Keratinocyte (primary cell): ENCODE results near the gene RASA3. TPM values are rescaled to one million over a fixed set of nuclear protein-coding genes. Genes with fewer than 3 reads are reported as not detected.

Source experiments
- DNase-seq: peaks from one replicate; pipeline ENCODE4 v3.0.0-alpha.2; 2011; ENCODE audit warnings: low read depth, missing footprints, low spot score
- FAIRE-seq: peaks from 2 replicates; lab custom pipeline; 2011; peaks lifted over from hg19 to GRCh38; lab: Jason Lieb, UNC
- H2AFZ ChIP-seq: 2 replicates; pipeline ENCODE4 v1.6.0; 2012; ENCODE audit warnings: low read length, control low read depth, inconsistent platforms; ENCODE audit not compliant: control insufficient read depth
- H3K27ac ChIP-seq: 2 replicates; pipeline ENCODE4 v1.5.1; 2011; ENCODE audit warnings: low read length; ENCODE audit not compliant: control insufficient read depth, insufficient read depth
- H3K27me3 ChIP-seq: 3 replicates; pipeline ENCODE4 v1.6.0; 2011; ENCODE audit warnings: low read length; ENCODE audit not compliant: control insufficient read depth, insufficient read depth; ENCODE audit errors: extremely low read depth
- H3K36me3 ChIP-seq, 2 experiments: 2 replicates in 1 of 2; 3 replicates in 1 of 2; pipeline ENCODE4 v1.5.1; 2011; ENCODE audit warnings: low read length in 2 of 2, mild to moderate bottlenecking in 1 of 2; ENCODE audit not compliant: control insufficient read depth in 2 of 2, insufficient read depth in 2 of 2; ENCODE audit errors: extremely low read depth in 1 of 2
- H3K4me1 ChIP-seq: 3 replicates; pipeline ENCODE4 v1.5.1; 2011; ENCODE audit warnings: low read length; ENCODE audit not compliant: control insufficient read depth, insufficient read depth; ENCODE audit errors: extremely low read depth
- H3K4me2 ChIP-seq: 3 replicates; pipeline ENCODE4 v1.6.0; 2011; ENCODE audit warnings: low read depth, low read length; ENCODE audit not compliant: control insufficient read depth, insufficient read depth; ENCODE audit errors: extremely low read depth
- H3K4me3 ChIP-seq, 3 experiments: fragments of 200-600 bp in 1 of 3; sonication (generic) in 1 of 3; 2 replicates in 2 of 3; 3 replicates in 1 of 3; pipeline ENCODE4 v1.5.1; 2011 to 2016; ENCODE audit warnings: low read length in 3 of 3, mild to moderate bottlenecking in 3 of 3, control low read depth in 2 of 3, inconsistent platforms in 1 of 3, low read depth in 1 of 3, mixed read lengths in 1 of 3, mixed run types in 1 of 3, moderate library complexity in 1 of 3; ENCODE audit not compliant: control insufficient read depth in 2 of 3, insufficient read depth in 2 of 3; ENCODE audit errors: extremely low read depth in 1 of 3
- H3K79me2 ChIP-seq: 2 replicates; pipeline ENCODE4 v1.6.0; 2012; ENCODE audit warnings: low read length; ENCODE audit not compliant: control insufficient read depth, insufficient read depth
- H3K9ac ChIP-seq: 3 replicates; pipeline ENCODE4 v1.6.0; 2011; ENCODE audit warnings: low read length; ENCODE audit not compliant: control insufficient read depth, insufficient read depth; ENCODE audit errors: extremely low read depth
- H3K9me1 ChIP-seq: 3 replicates; pipeline ENCODE4 v1.6.0; 2011; ENCODE audit warnings: low read length; ENCODE audit not compliant: control insufficient read depth, insufficient read depth; ENCODE audit errors: extremely low read depth
- H3K9me3 ChIP-seq: 2 replicates; pipeline ENCODE4 v1.5.1; 2012; ENCODE audit warnings: low read depth, low read length; ENCODE audit not compliant: control insufficient read depth
- H4K20me1 ChIP-seq: 3 replicates; pipeline ENCODE4 v1.6.0; 2011; ENCODE audit warnings: low read length; ENCODE audit not compliant: control insufficient read depth, insufficient read depth; ENCODE audit errors: extremely low read depth
- EZH2 ChIP-seq: IDR thresholded peaks from one replicate; pipeline ENCODE4 v1.6.1; 2012; ENCODE audit warnings: inconsistent platforms, mild to moderate bottlenecking, low read length, moderate library complexity
- dilution Hi-C: fragments of 300-500 bp; cut with MboI; formaldehyde crosslinking; loops from one replicate; pipeline ENCODE4 v1.7.0; 2020; ENCODE audit warnings: low sequenced_read_pairs; ENCODE audit not compliant: extremely low pct_ligation_motif_present
- polyA plus RNA-seq, 5 experiments: library from polyadenylated mRNA; depleted of rRNA in 3 of 5; stranded (reverse) in 3 of 5; stranded (forward) in 1 of 5; unstranded in 1 of 5; fragments of >200 nt; gene quantifications; 1 replicate in 1 of 5; 2 replicates in 3 of 5; 3 replicates in 1 of 5; pipeline versions ENCODE4 v1.2.1 to v1.2.3, GENCODE V29; 2011 to 2012; ENCODE audit warnings: missing spikeins in 2 of 5, low read depth in 1 of 5, low replicate concordance in 1 of 5
- TF ChIP-seq, protein P1 (sequence below), 3 experiments: IDR thresholded peaks in 1 of 3; conservative IDR thresholded peaks in 1 of 3; optimal IDR thresholded peaks in 1 of 3; 2 replicates in 2 of 3; 3 replicates in 1 of 3; pipeline versions ENCODE3 to v1.5.1; 2011; ENCODE audit warnings: low read length in 3 of 3, mild to moderate bottlenecking in 3 of 3, moderate library complexity in 2 of 3, control low read depth in 1 of 3, inconsistent platforms in 1 of 3; ENCODE audit not compliant: insufficient read depth in 2 of 3; ENCODE audit errors: extremely low read depth in 1 of 3

Gene RASA3
- polyA plus RNA-seq, 1 donor (not counting 4 experiments of a cell fraction or from before 2014, with no cell fraction given) = 4.1 TPM

DNA sequence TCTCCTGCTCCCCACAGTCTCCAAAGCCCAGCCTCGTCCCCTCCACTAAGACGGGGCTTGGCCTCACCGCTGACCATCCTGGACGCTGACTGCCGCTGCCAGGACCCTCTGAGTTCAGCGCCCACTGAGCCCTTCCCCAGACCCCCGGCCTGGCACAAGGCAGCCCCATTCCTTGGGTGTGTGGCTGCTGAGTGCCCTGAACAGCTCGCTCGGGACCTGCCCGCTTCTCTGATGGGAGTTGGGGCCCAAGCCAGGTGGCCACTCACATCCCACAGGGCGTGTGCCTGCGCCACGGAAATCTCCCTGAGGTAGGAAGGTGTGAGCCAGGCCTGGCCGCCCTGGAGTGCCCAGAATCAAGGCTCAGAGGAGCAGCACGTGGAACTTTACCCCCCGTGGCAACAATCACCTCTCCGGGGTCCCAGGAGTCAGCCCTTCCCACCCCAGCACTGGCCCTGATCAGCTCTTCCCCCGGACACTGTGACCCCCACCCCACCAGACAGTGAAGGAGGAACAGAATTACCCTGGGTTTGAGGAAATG lies 179.4 kb downstream of the RASA3 start:
- no peaks in the 10 kb centered on the region for H3K9me1 ChIP-seq
- no peaks in the 10 kb centered on the region for H4K20me1 ChIP-seq
- dilution Hi-C loops = no loop called here

DNA sequence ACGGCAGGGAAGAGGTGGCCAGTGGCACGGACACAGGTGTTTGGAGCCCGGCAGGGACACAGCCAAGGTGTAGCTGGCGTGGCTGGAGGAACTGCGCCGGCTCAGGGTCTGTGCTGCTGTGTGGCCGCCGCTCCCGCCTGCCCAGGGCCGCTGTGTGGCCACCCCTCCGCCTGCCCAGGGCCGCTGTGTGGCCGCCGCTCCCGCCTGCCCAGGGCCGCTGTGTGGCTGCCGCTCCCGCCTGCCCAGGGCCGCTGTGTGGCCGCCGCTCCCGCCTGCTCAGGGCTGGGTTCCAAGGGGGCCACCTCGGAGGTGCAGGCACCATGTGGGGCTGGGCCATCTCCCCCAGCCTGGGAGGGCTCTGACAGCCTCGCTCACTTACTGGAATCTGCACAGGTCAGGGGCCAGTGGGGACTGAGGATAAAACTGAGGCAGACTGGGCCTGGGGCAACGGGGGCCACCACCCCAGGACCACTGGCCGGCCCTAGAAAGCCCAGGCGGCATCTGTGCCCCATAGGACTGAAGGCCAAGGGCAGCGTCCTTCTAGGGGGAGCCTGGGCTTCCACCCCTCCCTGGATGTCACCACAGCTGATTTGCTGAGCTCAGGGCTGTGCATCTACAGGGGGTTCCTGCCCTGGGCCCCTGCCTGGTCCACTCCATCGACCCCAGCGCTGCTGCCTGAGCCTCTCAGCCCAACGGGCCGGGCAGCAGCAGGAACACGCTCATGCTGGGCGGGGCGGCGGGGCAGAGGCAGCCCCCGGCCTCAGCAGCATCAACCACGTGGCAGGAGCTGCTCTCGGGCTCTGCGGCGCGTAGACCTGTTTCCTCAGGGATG lies 180.1 kb downstream of the RASA3 start:
- H3K9me1 ChIP-seq = no peaks in the 10 kb centered on the region
- H3K9me3 ChIP-seq = peaks cover 6% of the 10 kb centered on the region
- no peaks in the 10 kb centered on the region for H4K20me1 ChIP-seq
- H3K27me3 ChIP-seq = peaks cover 5% of the 10 kb centered on the region
- no peak for FAIRE-seq
- H3K4me2 ChIP-seq = no peak overlapping the region
- no peak overlapping the region for H3K27ac ChIP-seq
- H3K9ac ChIP-seq = no peak overlapping the region
- dilution Hi-C loops = no loop called here
- TF ChIP-seq EZH2 = no peak
- TF ChIP-seq, protein P1, sequence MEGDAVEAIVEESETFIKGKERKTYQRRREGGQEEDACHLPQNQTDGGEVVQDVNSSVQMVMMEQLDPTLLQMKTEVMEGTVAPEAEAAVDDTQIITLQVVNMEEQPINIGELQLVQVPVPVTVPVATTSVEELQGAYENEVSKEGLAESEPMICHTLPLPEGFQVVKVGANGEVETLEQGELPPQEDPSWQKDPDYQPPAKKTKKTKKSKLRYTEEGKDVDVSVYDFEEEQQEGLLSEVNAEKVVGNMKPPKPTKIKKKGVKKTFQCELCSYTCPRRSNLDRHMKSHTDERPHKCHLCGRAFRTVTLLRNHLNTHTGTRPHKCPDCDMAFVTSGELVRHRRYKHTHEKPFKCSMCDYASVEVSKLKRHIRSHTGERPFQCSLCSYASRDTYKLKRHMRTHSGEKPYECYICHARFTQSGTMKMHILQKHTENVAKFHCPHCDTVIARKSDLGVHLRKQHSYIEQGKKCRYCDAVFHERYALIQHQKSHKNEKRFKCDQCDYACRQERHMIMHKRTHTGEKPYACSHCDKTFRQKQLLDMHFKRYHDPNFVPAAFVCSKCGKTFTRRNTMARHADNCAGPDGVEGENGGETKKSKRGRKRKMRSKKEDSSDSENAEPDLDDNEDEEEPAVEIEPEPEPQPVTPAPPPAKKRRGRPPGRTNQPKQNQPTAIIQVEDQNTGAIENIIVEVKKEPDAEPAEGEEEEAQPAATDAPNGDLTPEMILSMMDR (optimal IDR thresholded peaks at IDR 0.05 in 1 of 3, IDR thresholded peaks at IDR 0.05 in 1 of 3, conservative IDR thresholded peaks at IDR 0.05 in 1 of 3; ENCODE audit: extremely low read depth in 1 of 3, insufficient read depth in 2 of 3, low read length in 3 of 3) = no peak
- DNase-seq = no peak
- no peaks in the 10 kb centered on the region for H3K79me2 ChIP-seq
- H3K4me1 ChIP-seq = peaks cover 6% of the 10 kb centered on the region
- H2AFZ ChIP-seq = no peak overlapping the region
- no peak overlapping the region for H3K4me3 ChIP-seq
- H3K36me3 ChIP-seq = no peaks in the 10 kb centered on the region

More for the DNA sequence above, 179.4 kb downstream of the RASA3 start:
- Histone ChIP-seq H3K4me1 (no peaks in the 10 kb centered on the region), H3K27me3 (peaks cover 5% of the 10 kb centered on the region), H3K9ac (no peak overlapping the region), H3K4me3 (no peak overlapping the region), H3K9me3 (peaks cover 6% of the 10 kb centered on the region), H3K4me2 (no peak overlapping the region), H3K79me2 (no peaks in the 10 kb centered on the region), H3K27ac (no peak overlapping the region), H2AFZ (no peak overlapping the region), H3K36me3 (no peaks in the 10 kb centered on the region)
- DNase-seq (no peak), FAIRE-seq (no peak)
- TF ChIP-seq, protein P1 (optimal IDR thresholded peaks at IDR 0.05 in 1 of 3, IDR thresholded peaks at IDR 0.05 in 1 of 3, conservative IDR thresholded peaks at IDR 0.05 in 1 of 3; ENCODE audit: extremely low read depth in 1 of 3, insufficient read depth in 2 of 3, low read length in 3 of 3) = no peak
- no peak for TF ChIP-seq EZH2
